Activated T-cell treated with anti-CD3 and anti-CD28 coated beads, Interleukin-2, amount 50 U/mL, for 72 hours (primary cell): ENCODE data around the gene CACNG1. TPM values are rescaled to one million over a fixed set of nuclear protein-coding genes. Genes with fewer than 3 reads are reported as not detected.
A peak's percentile ranks its signal among the peaks of the same experiment; 100 is the strongest.
"Not testable (repeated sequence)": the region's sequence is repeated elsewhere in the genome, so short reads cannot be mapped to it uniquely, and the experiment has no call there.

ENCODE experiments used
- ATAC-seq, 2 donors: fragments of 150-1000 bp; cut with Tn5 transposase; replicated peaks in 1 of 2; 2 replicates each; pipeline ENCODE4 v1.10.0; 2021; ENCODE audit warnings: moderate library complexity in 2 of 2, mild to moderate bottlenecking in 1 of 2
- DNase-seq, 2 donors: peaks; one replicate each; pipeline ENCODE4 v3.0.0; 2021 to 2022; ENCODE audit warnings: mixed read lengths in 1 of 2
- H3K27ac Mint-ChIP-seq: one replicate; pipeline ENCODE4 v1.8.0; 2022; ENCODE audit warnings: mild to moderate bottlenecking, moderate library complexity, mixed read lengths
- H3K27me3 Mint-ChIP-seq: one replicate; pipeline ENCODE4 v1.8.0; 2022; ENCODE audit warnings: low read depth, mixed read lengths
- H3K36me3 Mint-ChIP-seq, 2 donors: one replicate each; pipeline ENCODE4 v1.8.0; 2022; ENCODE audit warnings: mixed read lengths in 2 of 2, mild to moderate bottlenecking in 1 of 2; ENCODE audit not compliant: insufficient read depth in 2 of 2
- H3K4me1 Mint-ChIP-seq: one replicate; pipeline ENCODE4 v1.8.0; 2022; ENCODE audit warnings: low read depth, mixed read lengths
- H3K4me3 Mint-ChIP-seq, 2 donors: one replicate each; pipeline ENCODE4 v1.8.0; 2022; ENCODE audit warnings: mild to moderate bottlenecking in 2 of 2, mixed read lengths in 2 of 2, moderate library complexity in 2 of 2
- H3K9me3 Mint-ChIP-seq, 2 donors: one replicate each; pipeline ENCODE4 v1.8.0; 2022; ENCODE audit warnings: mixed read lengths in 2 of 2
- total RNA-seq, 2 donors: library from RNA; stranded (reverse); gene quantifications; one replicate each; pipeline ENCODE4 v1.2.3, GENCODE V29; 2022

Gene CACNG1
- total RNA-seq, 2 donors from 2014 or later = not detected

- ATAC-seq (no peak), DNase-seq (no peak)
- H3K4me1 Mint-ChIP-seq = peaks cover 18% of the 10 kb centered on the region
- H3K9me3 Mint-ChIP-seq = peaks cover 0 to 3% of the 10 kb centered on the region in 2 donors
- H3K27ac Mint-ChIP-seq = no peak overlapping the region
- H3K27me3 Mint-ChIP-seq = peaks cover 28% of the 10 kb centered on the region
- H3K4me3 Mint-ChIP-seq = no peak overlapping the region
- H3K36me3 Mint-ChIP-seq = no peaks in the 10 kb centered on the region
These were observed 10.7 kb upstream of the CACNG1 start for GRCh38 chr17:67033613-67034012.

GRCh38 chr17:67035131-67036083 lies 8.9 kb upstream of the CACNG1 start:
- H3K4me3 Mint-ChIP-seq = peak overlapping the region; percentile 52 to 58
- ATAC-seq (peak; percentile 81 to 85), DNase-seq (peak; percentile 13 to 36)
- peaks cover 30% of the 10 kb centered on the region for H3K27me3 Mint-ChIP-seq
- no peaks in the 10 kb centered on the region for H3K36me3 Mint-ChIP-seq
- peaks cover 0 to 3% of the 10 kb centered on the region in 2 donors for H3K9me3 Mint-ChIP-seq
- H3K4me1 Mint-ChIP-seq = peaks cover 18% of the 10 kb centered on the region
- peak overlapping the region; percentile 20 for H3K27ac Mint-ChIP-seq

GRCh38 chr17:67038861-67039365 lies 5.4 kb upstream of the CACNG1 start:
- no peaks in the 10 kb centered on the region for H3K36me3 Mint-ChIP-seq

DNA sequence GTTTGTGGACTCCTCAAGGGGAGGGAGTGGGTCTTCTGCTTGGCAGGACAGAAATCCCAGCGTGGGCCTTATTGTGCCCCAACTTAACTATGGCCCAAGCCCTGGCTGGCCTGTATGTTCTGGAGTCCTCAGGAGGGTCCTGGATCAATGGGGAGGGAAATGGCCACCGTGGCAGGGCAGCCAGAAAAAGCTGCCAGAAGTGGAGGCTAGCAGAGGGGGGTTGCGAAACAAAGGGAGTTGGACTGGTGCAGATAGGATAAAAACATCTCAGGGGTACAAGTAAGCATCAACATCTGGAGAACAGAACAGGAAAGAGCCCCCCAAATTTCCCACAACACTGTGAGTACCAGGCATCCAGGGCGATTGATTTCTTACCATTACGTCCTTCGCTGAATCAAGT lies 3.7 kb upstream of the CACNG1 start:
- H3K4me1 Mint-ChIP-seq = peaks cover 4% of the 10 kb centered on the region
- no peak overlapping the region for H3K27ac Mint-ChIP-seq
- ATAC-seq (no peak), DNase-seq (no peak)
- H3K4me3 Mint-ChIP-seq = no peak overlapping the region
- no peaks in the 10 kb centered on the region for H3K36me3 Mint-ChIP-seq
- peaks cover 0 to 3% of the 10 kb centered on the region in 2 donors for H3K9me3 Mint-ChIP-seq
- H3K27me3 Mint-ChIP-seq = peaks cover 22% of the 10 kb centered on the region

More at GRCh38 chr17:67038861-67039365, 5.4 kb upstream of the CACNG1 start:
- Mint-ChIP-seq H3K27me3 (peaks cover 30% of the 10 kb centered on the region), H3K27ac (no peak overlapping the region), H3K4me3 (no peak overlapping the region), H3K9me3 (peaks cover 0 to 3% of the 10 kb centered on the region in 2 donors), H3K4me1 (peaks cover 18% of the 10 kb centered on the region)
- DNase-seq (no peak), ATAC-seq (no peak)

DNA sequence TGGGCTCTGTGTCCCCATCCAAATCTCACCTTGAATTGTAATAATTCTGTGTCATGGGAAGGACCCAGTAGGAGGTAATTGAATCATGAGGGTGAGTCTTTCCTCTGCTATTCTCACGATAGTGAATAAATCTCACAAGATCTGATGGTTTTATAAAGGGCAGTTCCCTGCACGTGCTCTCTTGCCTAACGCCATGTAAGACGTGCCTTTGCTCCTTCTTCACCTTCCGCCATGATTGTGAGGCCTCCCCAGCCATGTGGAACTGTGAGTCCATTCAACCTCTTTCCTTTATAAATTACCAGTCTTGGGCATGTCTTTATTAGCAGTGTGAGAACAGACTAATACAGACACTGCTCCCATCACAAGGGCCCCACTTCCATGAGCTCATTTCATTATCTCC lies 3.2 kb upstream of the CACNG1 start:
- H3K4me1 Mint-ChIP-seq, DNase-seq, H3K4me3 Mint-ChIP-seq, H3K9me3 Mint-ChIP-seq, H3K27ac Mint-ChIP-seq, H3K36me3 Mint-ChIP-seq, ATAC-seq: not testable (repeated sequence)
- H3K27me3 Mint-ChIP-seq = peaks cover 21% of the 10 kb centered on the region

DNA sequence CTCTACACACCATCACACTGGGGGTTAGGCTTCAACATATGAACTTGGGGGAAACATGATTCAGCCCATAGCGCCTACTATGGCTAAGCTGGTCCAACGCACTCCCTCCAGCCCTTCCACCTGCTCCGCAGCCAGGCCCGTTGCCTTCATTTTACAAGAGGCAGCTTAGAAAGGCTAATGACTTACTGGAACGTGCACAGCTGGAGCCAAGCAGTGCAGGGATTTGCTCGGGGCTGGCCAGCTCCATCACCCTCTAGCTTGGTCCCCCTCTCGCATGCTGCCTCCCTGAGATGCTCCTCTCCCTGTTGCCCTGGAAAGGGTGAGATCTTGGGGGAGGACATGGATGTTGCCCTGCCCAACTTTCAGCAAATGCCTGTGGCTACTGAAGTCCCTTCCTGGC lies 2.8 kb upstream of the CACNG1 start:
- no peaks in the 10 kb centered on the region for H3K36me3 Mint-ChIP-seq
- ATAC-seq (no peak), DNase-seq (no peak)
- H3K9me3 Mint-ChIP-seq = peaks cover 0 to 3% of the 10 kb centered on the region in 2 donors
- no peaks in the 10 kb centered on the region for H3K4me1 Mint-ChIP-seq
- H3K27ac Mint-ChIP-seq = no peak overlapping the region
- peaks cover 17% of the 10 kb centered on the region for H3K27me3 Mint-ChIP-seq
- no peak overlapping the region for H3K4me3 Mint-ChIP-seq

DNA sequence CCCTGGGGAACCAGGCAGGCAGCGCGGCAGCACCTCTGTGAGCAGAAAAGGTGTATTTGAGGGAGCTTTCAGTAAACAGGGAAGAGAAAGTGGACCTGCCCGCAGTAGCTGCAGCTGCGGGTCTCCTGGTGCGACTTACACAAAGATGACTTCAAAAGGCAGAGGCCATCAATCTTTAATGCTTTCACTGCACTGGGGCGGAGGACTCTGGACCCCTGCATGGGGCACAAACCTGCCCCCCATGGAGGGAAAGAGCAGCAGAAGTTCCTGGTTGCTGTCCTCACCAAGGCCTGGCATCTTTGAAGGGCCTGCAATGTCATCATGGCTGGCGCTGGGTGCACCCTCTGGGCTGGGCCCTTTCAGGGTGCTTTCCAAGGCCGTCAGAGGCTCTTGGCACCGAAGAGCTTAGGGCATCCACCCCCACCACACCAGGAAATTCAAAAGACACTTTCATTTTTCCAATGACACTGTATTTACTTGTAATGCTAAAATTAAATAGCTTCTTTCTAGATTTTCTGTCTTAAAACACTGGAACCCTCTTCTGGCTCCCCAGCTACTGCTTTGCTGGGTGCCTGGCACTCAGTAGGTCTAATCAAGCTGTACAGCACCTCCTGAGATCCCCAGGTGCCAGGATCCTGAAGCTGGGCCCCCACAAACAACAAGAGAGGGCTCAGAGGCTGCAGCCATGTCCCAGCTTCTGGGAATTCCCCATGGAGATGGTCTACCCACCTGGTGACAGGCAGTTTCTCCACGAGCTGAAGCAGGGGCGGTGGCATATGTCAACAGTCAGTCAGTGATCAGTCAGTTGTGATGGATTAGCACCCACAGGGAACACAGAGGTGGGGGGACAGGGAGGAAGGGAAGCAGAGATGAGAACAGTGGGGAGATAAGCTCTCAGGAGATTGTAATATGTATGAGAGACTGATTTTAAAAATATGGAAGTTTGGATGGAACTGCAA lies 2.1 kb upstream of the CACNG1 start:
- Mint-ChIP-seq H3K27ac (no peak overlapping the region), H3K4me3 (no peak overlapping the region), H3K4me1 (no peaks in the 10 kb centered on the region), H3K9me3 (peaks cover 0 to 3% of the 10 kb centered on the region in 2 donors), H3K36me3 (peaks cover 0 to 2% of the 10 kb centered on the region in 2 donors), H3K27me3 (peaks cover 10% of the 10 kb centered on the region)
- DNase-seq (no peak), ATAC-seq (no peak)

GRCh38 chr17:67043283-67043682 lies 1.1 kb upstream of the CACNG1 start:
- peaks cover 5% of the 10 kb centered on the region for H3K27me3 Mint-ChIP-seq
- no peak for DNase-seq
- ATAC-seq = no peak
- H3K27ac Mint-ChIP-seq = no peak overlapping the region
- peaks cover under 1 to 3% of the 10 kb centered on the region in 2 donors for H3K9me3 Mint-ChIP-seq
- H3K4me3 Mint-ChIP-seq = no peak overlapping the region
- no peaks in the 10 kb centered on the region for H3K4me1 Mint-ChIP-seq
- peaks cover 3 to 9% of the 10 kb centered on the region in 2 donors for H3K36me3 Mint-ChIP-seq

DNA sequence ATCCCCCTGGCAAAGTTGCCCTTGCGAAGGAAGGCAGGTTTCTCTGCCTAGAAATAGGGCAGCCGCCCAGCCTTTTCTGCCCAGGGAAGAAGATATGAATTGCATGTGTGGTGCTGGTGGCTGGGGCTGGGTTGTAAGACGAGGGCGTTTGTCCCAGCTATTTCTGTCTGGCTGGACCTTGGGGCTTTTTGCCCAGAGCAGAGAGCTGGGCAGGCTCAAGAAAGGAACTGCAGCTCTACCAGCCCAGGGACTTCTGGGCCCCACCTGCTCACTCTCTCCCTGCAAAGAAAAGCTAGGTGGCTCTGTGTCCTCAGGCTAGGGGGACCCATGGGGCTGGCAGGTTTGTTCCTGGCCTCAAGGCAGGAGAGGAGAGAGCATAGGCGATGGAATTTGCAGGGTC lies 586 bp downstream of the CACNG1 start:
- H3K27ac Mint-ChIP-seq = no peak overlapping the region
- DNase-seq = no peak
- no peak overlapping the region for H3K4me3 Mint-ChIP-seq
- no peaks in the 10 kb centered on the region for H3K27me3 Mint-ChIP-seq
- peaks cover 10% of the 10 kb centered on the region in 2 donors for H3K9me3 Mint-ChIP-seq
- H3K4me1 Mint-ChIP-seq = no peaks in the 10 kb centered on the region
- peaks cover 9 to 14% of the 10 kb centered on the region in 2 donors for H3K36me3 Mint-ChIP-seq
- no peak for ATAC-seq

DNA sequence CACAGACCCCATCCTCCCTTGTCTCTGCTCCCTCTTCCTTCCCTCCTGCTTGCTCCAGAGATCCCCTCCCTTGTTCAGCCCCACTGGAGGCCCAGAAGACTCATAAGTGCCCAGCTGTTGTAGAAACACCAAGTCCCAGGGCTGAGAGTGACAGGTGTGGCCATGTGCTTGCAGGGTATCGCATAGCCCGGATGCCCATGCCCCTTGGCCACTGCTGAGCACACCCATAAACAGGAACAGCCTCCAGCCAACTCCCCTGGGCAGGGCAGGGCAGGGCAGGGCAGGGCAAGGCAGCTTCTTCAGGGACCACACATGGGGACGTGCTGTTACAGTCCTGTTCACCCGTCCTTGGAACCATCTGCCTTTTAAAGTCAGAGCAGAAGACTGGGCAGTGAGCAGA lies 2.0 kb downstream of the CACNG1 start:
- H3K4me3 Mint-ChIP-seq = no peak overlapping the region
- no peaks in the 10 kb centered on the region for H3K4me1 Mint-ChIP-seq
- peaks cover 10% of the 10 kb centered on the region in 2 donors for H3K9me3 Mint-ChIP-seq
- ATAC-seq (no peak), DNase-seq (no peak)
- no peak overlapping the region for H3K27ac Mint-ChIP-seq
- H3K36me3 Mint-ChIP-seq = peaks cover 9 to 14% of the 10 kb centered on the region in 2 donors
- no peaks in the 10 kb centered on the region for H3K27me3 Mint-ChIP-seq

GRCh38 chr17:67047382-67047781 lies 3.0 kb downstream of the CACNG1 start:
- peaks cover 10% of the 10 kb centered on the region in 2 donors for H3K9me3 Mint-ChIP-seq
- ATAC-seq = no peak
- no peaks in the 10 kb centered on the region for H3K4me1 Mint-ChIP-seq
- H3K4me3 Mint-ChIP-seq = no peak overlapping the region
- peaks cover 9 to 14% of the 10 kb centered on the region in 2 donors for H3K36me3 Mint-ChIP-seq
- DNase-seq = no peak
- H3K27ac Mint-ChIP-seq = no peak overlapping the region
- no peaks in the 10 kb centered on the region for H3K27me3 Mint-ChIP-seq

GRCh38 chr17:67049025-67049739 lies 4.8 kb downstream of the CACNG1 start:
- Mint-ChIP-seq H3K27ac (no peak overlapping the region), H3K9me3 (peaks cover 10% of the 10 kb centered on the region in 2 donors), H3K27me3 (no peaks in the 10 kb centered on the region), H3K36me3 (peaks cover 9 to 14% of the 10 kb centered on the region in 2 donors), H3K4me3 (no peak overlapping the region), H3K4me1 (no peaks in the 10 kb centered on the region)
- ATAC-seq = no peak
- DNase-seq = no peak
